Spleen (tissue), 7 donors: ENCODE measurements around the gene KIF21B.

Experiments used
- POLR2A ChIP-seq, 3 donors: fragments of 450-650 bp; IDR thresholded peaks; one replicate each; pipeline ENCODE4 v1.5.1; 2017; ENCODE audit warnings: antibody characterized with exemption in 3 of 3, mild to moderate bottlenecking in 1 of 3
- POLR2AphosphoS5 ChIP-seq, 3 donors: sonication (generic); formaldehyde crosslinking; IDR thresholded peaks; one replicate each; pipeline ENCODE4 v1.5.1; 2017; ENCODE audit warnings: antibody characterized with exemption in 3 of 3
- TF ChIP-seq, protein P1 (sequence below), 11 experiments: fragments of 200-600 bp in 7 of 11; fragments of 450-650 bp in 4 of 11; sonication (generic) in 4 of 11; IDR thresholded peaks in 8 of 11; conservative IDR thresholded peaks in 3 of 11; 1 replicate in 7 of 11; 2 replicates in 4 of 11; pipeline versions ENCODE4 v1.4.0 to v1.8.0; 2016 to 2021; ENCODE audit warnings: antibody characterized with exemption in 11 of 11, inconsistent platforms in 4 of 11, mild to moderate bottlenecking in 1 of 11
- donor health status: DM: no; HTN: no; CAD: no; lungs with moderate emphysema.
- donor health status: DM: no; HTN: no; CAD: no.
- donor health status: DM: no; HTN: no; CAD: no.

- TF ChIP-seq, protein P1, sequence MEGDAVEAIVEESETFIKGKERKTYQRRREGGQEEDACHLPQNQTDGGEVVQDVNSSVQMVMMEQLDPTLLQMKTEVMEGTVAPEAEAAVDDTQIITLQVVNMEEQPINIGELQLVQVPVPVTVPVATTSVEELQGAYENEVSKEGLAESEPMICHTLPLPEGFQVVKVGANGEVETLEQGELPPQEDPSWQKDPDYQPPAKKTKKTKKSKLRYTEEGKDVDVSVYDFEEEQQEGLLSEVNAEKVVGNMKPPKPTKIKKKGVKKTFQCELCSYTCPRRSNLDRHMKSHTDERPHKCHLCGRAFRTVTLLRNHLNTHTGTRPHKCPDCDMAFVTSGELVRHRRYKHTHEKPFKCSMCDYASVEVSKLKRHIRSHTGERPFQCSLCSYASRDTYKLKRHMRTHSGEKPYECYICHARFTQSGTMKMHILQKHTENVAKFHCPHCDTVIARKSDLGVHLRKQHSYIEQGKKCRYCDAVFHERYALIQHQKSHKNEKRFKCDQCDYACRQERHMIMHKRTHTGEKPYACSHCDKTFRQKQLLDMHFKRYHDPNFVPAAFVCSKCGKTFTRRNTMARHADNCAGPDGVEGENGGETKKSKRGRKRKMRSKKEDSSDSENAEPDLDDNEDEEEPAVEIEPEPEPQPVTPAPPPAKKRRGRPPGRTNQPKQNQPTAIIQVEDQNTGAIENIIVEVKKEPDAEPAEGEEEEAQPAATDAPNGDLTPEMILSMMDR (IDR thresholded peaks at IDR 0.05 in 8 of 11, conservative IDR thresholded peaks at IDR 0.05 in 3 of 11): no peak
- TF ChIP-seq POLR2A (IDR thresholded peaks at IDR 0.05): no peak
- no peak for TF ChIP-seq POLR2AphosphoS5 (IDR thresholded peaks at IDR 0.05)
These were observed 33.4 kb downstream of the KIF21B start for GRCh38 chr1:200990114-200990513.
